OCI-LY3 (cell line): ENCODE results near the gene GLT1D1.

ENCODE experiments used
- CTCF ChIP-seq: fragments of 200-600, 300-600 bp; sonication (generic); IDR thresholded peaks from 2 replicates; pipeline ENCODE4 v1.5.1; 2014; ENCODE audit warnings: antibody characterized with exemption, low read length, low read depth
- EZH2phosphoT487 ChIP-seq: fragments of 200-600 bp; shearing (Covaris generic); IDR thresholded peaks from 2 replicates; pipeline ENCODE4 v1.6.1; 2018; ENCODE audit warnings: antibody characterized with exemption, mixed run types, low read depth

- no peak for TF ChIP-seq CTCF
- TF ChIP-seq EZH2phosphoT487 = no peak
Observed at GRCh38 chr12:128852885-128853599, at the start of gene GLT1D1.
